K562 (cell line): Measurements from ENCODE around the gene ARPC4. TPM values are rescaled to one million over a fixed set of nuclear protein-coding genes. Genes with fewer than 3 reads are reported as not detected.

Experiments used
- ATAC-seq: fragments of 200-7000 bp; cut with Tn5 transposase; 3 replicates; pipeline ENCODE4 v1.9.1; 2020; ENCODE audit warnings: moderate library complexity
- BruUV-seq: library from RNA; stranded (reverse); fragments of 400-500 nt; replicated peaks from 2 replicates; lab custom pipeline; 2021; lab: Mats Ljungman, UMichigan
- CTCF ChIA-PET: fragments of 300-600 bp; formaldehyde crosslinking; extraction: SDS; loops from one replicate; lab custom pipeline; 2021; ENCODE audit warnings: low intra/inter-chr PET ratio; lab: Yijun Ruan, JAX
- POLR2A ChIA-PET: fragments of 300-600, 350-650 bp; sonication (Branson Sonifier 250); formaldehyde crosslinking; extraction: SDS; loops from one replicate; lab custom pipeline; 2021; ENCODE audit warnings: antibody characterized with exemption, inconsistent platforms; lab: Yijun Ruan, JAX
- DNase-seq, 4 experiments: peaks; one replicate each; pipeline versions ENCODE4 v3.0.0 to v3.0.0-alpha.2; 2011 to 2018; ENCODE audit warnings: low spot score in 3 of 4, mixed read lengths in 3 of 4; ENCODE audit errors: extremely low read depth in 1 of 4
- FAIRE-seq: peaks from 2 replicates; lab custom pipeline; 2011; peaks lifted over from hg19 to GRCh38; lab: Jason Lieb, UNC
- H2AFZ ChIP-seq: 2 replicates; pipeline ENCODE4 v1.6.0; 2011; ENCODE audit warnings: low read depth, low read length, control low read depth, inconsistent platforms
- H3K27ac ChIP-seq: fragments of 200-600 bp; 3 replicates; pipeline ENCODE4 v1.8.0; 2011; ENCODE audit warnings: low read depth, mild to moderate bottlenecking, control low read depth, inconsistent platforms, low read length, moderate library complexity, mixed read lengths; ENCODE audit errors: extremely low read depth
- H3K27me3 ChIP-seq, 2 experiments: fragments of 300-600 bp in 1 of 2; 2 replicates in 1 of 2; 3 replicates in 1 of 2; pipeline versions ENCODE4 v1.6.0 to v1.8.0; 2011; ENCODE audit warnings: inconsistent platforms in 2 of 2, low read length in 2 of 2, mild to moderate bottlenecking in 1 of 2, mixed read lengths in 1 of 2, moderate library complexity in 1 of 2; ENCODE audit not compliant: control insufficient read depth in 2 of 2, insufficient read depth in 2 of 2
- H3K36me3 ChIP-seq: fragments of 300-600 bp; 3 replicates; pipeline ENCODE4 v1.8.0; 2011; ENCODE audit warnings: mild to moderate bottlenecking, low read length, inconsistent platforms; ENCODE audit not compliant: control insufficient read depth, insufficient read depth
- H3K4me1 ChIP-seq, 2 experiments: fragments of 200-600 bp in 1 of 2; replicated peaks in 1 of 2; 2 replicates in 1 of 2; 3 replicates in 1 of 2; pipeline versions ENCODE4 v1.5.1 to v1.8.0; 2011; ENCODE audit warnings: inconsistent platforms in 2 of 2, low read length in 2 of 2, mild to moderate bottlenecking in 1 of 2, mixed read lengths in 1 of 2, moderate library complexity in 1 of 2; ENCODE audit not compliant: control insufficient read depth in 2 of 2, insufficient read depth in 2 of 2
- H3K4me2 ChIP-seq: 2 replicates; pipeline ENCODE4 v1.6.1; 2011; ENCODE audit warnings: low read length, control low read depth, inconsistent platforms, mixed read lengths; ENCODE audit not compliant: insufficient read depth
- H3K4me3 ChIP-seq: fragments of 200-600 bp; sonication (generic), shearing (Covaris generic); 2 replicates; pipeline ENCODE4 v1.5.1; 2016; ENCODE audit warnings: control low read depth, inconsistent platforms
- H3K79me2 ChIP-seq: fragments of 200-600 bp; 3 replicates; pipeline ENCODE4 v1.8.0; 2011; ENCODE audit warnings: low read length, inconsistent platforms; ENCODE audit not compliant: control insufficient read depth, insufficient read depth
- H3K9ac ChIP-seq, 2 experiments: 2 replicates each; pipeline versions ENCODE4 v1.6.0 to v1.6.1; 2011; ENCODE audit warnings: low read depth in 2 of 2, low read length in 2 of 2, control low read depth in 1 of 2, inconsistent platforms in 1 of 2, mild to moderate bottlenecking in 1 of 2, mixed read lengths in 1 of 2; ENCODE audit not compliant: insufficient read depth in 1 of 2
- H3K9me1 ChIP-seq: one replicate; pipeline ENCODE4 v1.6.0; 2011; ENCODE audit warnings: inconsistent platforms, mild to moderate bottlenecking, low read length, moderate library complexity; ENCODE audit not compliant: control insufficient read depth, insufficient read depth
- H3K9me3 ChIP-seq: replicated peaks from 2 replicates; pipeline ENCODE4 v1.5.1; 2011; ENCODE audit warnings: low read depth, low read length, inconsistent platforms; ENCODE audit not compliant: control insufficient read depth, insufficient read depth
- H4K20me1 ChIP-seq: replicated peaks from 2 replicates; pipeline ENCODE4 v1.6.1; 2011; ENCODE audit warnings: low read length, inconsistent platforms, mixed read lengths; ENCODE audit not compliant: control insufficient read depth, insufficient read depth
- BRD9 ChIP-seq: fragments of 450-650 bp; IDR thresholded peaks from 2 replicates; pipeline ENCODE4 v1.6.1; 2018; ENCODE audit warnings: low read depth; ENCODE audit not compliant: partially characterized antibody
- EGR1 ChIP-seq: fragments of 450-650 bp; conservative IDR thresholded peaks from 2 replicates; pipeline ENCODE4 v1.6.1; 2017; ENCODE audit warnings: mild to moderate bottlenecking
- HDAC2 ChIP-seq: fragments of 450-650 bp; IDR thresholded peaks from 2 replicates; pipeline ENCODE4 v1.6.1; 2016; ENCODE audit warnings: mild to moderate bottlenecking
- LCOR ChIP-seq: sonication (generic); formaldehyde crosslinking; IDR thresholded peaks from 2 replicates; pipeline ENCODE4 v1.8.0; 2022; ENCODE audit warnings: mild to moderate bottlenecking, missing genetic modification reagents
- MEF2A ChIP-seq: IDR thresholded peaks from 2 replicates; pipeline ENCODE4 v1.6.1; 2011; ENCODE audit warnings: low read depth, mild to moderate bottlenecking, low read length, moderate library complexity; ENCODE audit not compliant: control insufficient read depth
- NFE2 ChIP-seq: IDR thresholded peaks from 2 replicates; pipeline ENCODE4 v1.6.1; 2014; ENCODE audit warnings: antibody characterized with exemption, low read depth
- NFIX ChIP-seq: fragments of 250-450 bp; sonication (Bioruptor Pico); IDR thresholded peaks from 2 replicates; pipeline ENCODE4 v1.4.0; 2020; ENCODE audit warnings: low read depth, mild to moderate bottlenecking, moderate library complexity
- NR3C1 ChIP-seq: sonication (generic); formaldehyde crosslinking; IDR thresholded peaks from 2 replicates; pipeline ENCODE4 v1.8.1; 2022; ENCODE audit warnings: missing genetic modification reagents
- POLR2AphosphoS5 ChIP-seq: IDR thresholded peaks from 2 replicates; pipeline ENCODE4 v1.6.1; 2011; ENCODE audit warnings: mild to moderate bottlenecking, low read depth, low read length, moderate library complexity; ENCODE audit not compliant: control insufficient read depth, insufficient read depth
- ZNF197 ChIP-seq: fragments of 200-800 bp; sonication (Bioruptor generic); IDR thresholded peaks from 2 replicates; pipeline ENCODE4 v1.6.1; 2016; ENCODE audit warnings: low read depth, missing genetic modification characterization, missing compliant biosample characterization
- ZNF431 ChIP-seq: sonication (generic); formaldehyde crosslinking; IDR thresholded peaks from 2 replicates; pipeline ENCODE4 v1.8.0; 2022; ENCODE audit warnings: mild to moderate bottlenecking, missing genetic modification reagents
- WGBS: fragments of 100-300 bp; shearing (Covaris generic); methylation state at CpG from one replicate; pipeline ENCODE4 v1.1.6; 2016; ENCODE audit warnings: low coverage, mixed read lengths; ENCODE audit not compliant: insufficient coverage; ENCODE audit errors: missing lambda C conversion rate; 5-methylcytosine and 5-hydroxymethylcytosine counted together
- in situ Hi-C: fragments of 300-500 bp; cut with MboI; formaldehyde crosslinking; loops from 4 replicates; pipeline ENCODE4 v1.15.0; 2018; ENCODE audit warnings: inconsistent platforms, mixed read lengths
- intact Hi-C: fragments of 100-400 bp; cut with micrococcal nuclease; formaldehyde crosslinking; loops from 2 replicates; pipeline ENCODE4 v1.14.2; 2022
- polyA plus RNA-seq, 8 experiments: library from polyadenylated mRNA; depleted of rRNA in 4 of 8; stranded (reverse) in 5 of 8; unstranded in 3 of 8; fragments of >200 nt; fragmentation: Nextera tagmentation in 2 of 8; fragmentation: Illumina TruSeq in 1 of 8; extraction: Ambion mirVana in 2 of 8; extraction: Trizol in 1 of 8; gene quantifications; 2 replicates each; pipeline versions ENCODE4 v1.2.1 to v1.2.3, GENCODE V29; 2011 to 2014; ENCODE audit warnings: inconsistent platforms in 1 of 8, missing spikeins in 1 of 8
- total RNA-seq, 7 experiments: library from RNA; depleted of rRNA in 6 of 7; stranded (reverse); fragments of >200 nt in 6 of 7; fragmentation: Illumina TruSeq in 2 of 7; extraction: Trizol in 2 of 7; gene quantifications; 2 replicates each; pipeline versions ENCODE4 v1.2.1 to v1.2.3, GENCODE V29; 2011 to 2021; ENCODE audit warnings: low replicate concordance in 1 of 7
- TF ChIP-seq, protein P1 (sequence below): sonication (generic); formaldehyde crosslinking; IDR thresholded peaks from 2 replicates; pipeline ENCODE4 v1.8.1; 2023; ENCODE audit warnings: mild to moderate bottlenecking, missing genetic modification reagents, moderate library complexity

Gene ARPC4
- total and polyA plus RNA-seq, 9 of the 15 experiments (the other 6 are each of a cell fraction or from before 2014, with no cell fraction given), result 20.1 to 153 (median 119) TPM

DNA sequence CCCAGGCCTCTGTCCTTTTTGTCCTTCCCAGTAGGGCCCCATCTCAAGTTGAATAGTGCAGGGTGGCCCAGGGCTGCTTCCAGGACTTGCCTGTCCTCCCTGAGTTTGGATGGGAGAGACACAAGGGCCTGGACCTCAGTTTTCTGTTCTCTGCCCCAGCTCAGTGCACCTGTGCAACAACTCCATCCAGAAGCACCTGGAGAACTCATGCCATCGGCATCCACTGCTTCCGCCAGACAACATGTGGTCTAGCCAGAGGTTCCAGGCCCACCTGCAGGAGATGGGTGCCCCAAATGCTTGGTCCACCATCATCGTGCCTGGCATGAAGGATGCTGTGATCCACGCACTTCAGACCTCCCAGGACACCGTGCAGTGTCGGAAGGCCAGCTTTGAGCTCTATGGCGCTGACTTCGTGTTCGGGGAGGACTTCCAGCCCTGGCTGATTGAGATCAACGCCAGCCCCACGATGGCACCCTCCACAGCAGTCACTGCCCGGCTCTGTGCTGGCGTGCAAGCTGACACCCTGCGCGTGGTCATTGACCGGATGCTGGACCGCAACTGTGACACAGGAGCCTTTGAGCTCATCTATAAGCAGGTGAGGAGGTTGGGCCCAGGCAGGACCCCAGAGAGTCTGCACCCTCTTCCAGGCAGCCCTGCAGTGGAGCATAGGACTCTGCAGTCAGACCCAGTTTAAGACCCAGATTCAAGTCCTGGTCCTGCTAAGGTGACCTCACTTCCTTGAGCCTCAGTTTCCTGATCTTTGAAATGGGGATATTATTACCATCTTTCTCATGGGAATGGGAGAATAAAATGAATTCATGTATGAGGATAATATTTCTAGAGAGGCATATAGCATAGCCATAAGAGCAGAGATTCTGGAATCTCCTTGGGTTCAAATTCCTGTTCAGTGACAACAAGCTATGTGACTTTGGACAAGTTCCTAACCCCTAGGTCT lies 36.2 kb downstream of the ARPC4 start:
- H3K27me3 ChIP-seq, result no peaks in the 10 kb centered on the region
- H3K27ac ChIP-seq, result no peak overlapping the region
- no peak overlapping the region for H3K4me3 ChIP-seq
- H3K79me2 ChIP-seq, result no peaks in the 10 kb centered on the region
- H3K9me3 ChIP-seq, result no peaks in the 10 kb centered on the region
- H4K20me1 ChIP-seq, result no peaks in the 10 kb centered on the region; the same call in 1 of the 2 replicates
- 94% methylated on average over 17 of the region's 17 CpGs for WGBS
- H3K4me1 ChIP-seq, result peaks cover 0 to 11% of the 10 kb centered on the region in 2 experiments; a peak in 2 of 5 replicates
- CTCF ChIA-PET, result no interaction called here
- no peak for FAIRE-seq
- no peak overlapping the region for H2AFZ ChIP-seq
- in situ Hi-C loops, result loop anchor here (25.0 kb wide), 1 partner anchor 908 kb away; no protein-coding TSS in a partner anchor
- POLR2A ChIA-PET, result interaction anchor here (0.6 to 3.2 kb wide), 3 partner anchors 12 to 15 kb away, joined by 4 to 18 read pairs (median 4); partner anchors contain the start of gene RPUSD3
- BruUV-seq, result no TSS peak
- intact Hi-C loops, result no loop called here
- H3K9me1 ChIP-seq, result peaks cover 4% of the 10 kb centered on the region
- H3K9ac ChIP-seq, result peak overlapping the region in 1 of 2 experiments; percentile 0; a peak in 1 of 4 replicates
- no peak for ATAC-seq
- no peak overlapping the region for H3K4me2 ChIP-seq
- peaks cover 72% of the 10 kb centered on the region for H3K36me3 ChIP-seq
- no peak for DNase-seq
- TF ChIP-seq BRD9, result no peak
- no peak for TF ChIP-seq MEF2A
- no peak for TF ChIP-seq ZNF197 (CRISPR knock-in tag)
- TF ChIP-seq NR3C1 (CRISPR knock-in tag), result no peak
- TF ChIP-seq, protein P1, sequence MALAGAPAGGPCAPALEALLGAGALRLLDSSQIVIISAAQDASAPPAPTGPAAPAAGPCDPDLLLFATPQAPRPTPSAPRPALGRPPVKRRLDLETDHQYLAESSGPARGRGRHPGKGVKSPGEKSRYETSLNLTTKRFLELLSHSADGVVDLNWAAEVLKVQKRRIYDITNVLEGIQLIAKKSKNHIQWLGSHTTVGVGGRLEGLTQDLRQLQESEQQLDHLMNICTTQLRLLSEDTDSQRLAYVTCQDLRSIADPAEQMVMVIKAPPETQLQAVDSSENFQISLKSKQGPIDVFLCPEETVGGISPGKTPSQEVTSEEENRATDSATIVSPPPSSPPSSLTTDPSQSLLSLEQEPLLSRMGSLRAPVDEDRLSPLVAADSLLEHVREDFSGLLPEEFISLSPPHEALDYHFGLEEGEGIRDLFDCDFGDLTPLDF, result no peak
- TF ChIP-seq EGR1, result no peak
- peak; percentile 5; the same call in 1 of the 2 replicates for TF ChIP-seq POLR2AphosphoS5
- peak; percentile 44; the same call in 1 of the 2 replicates for TF ChIP-seq HDAC2
- no peak for TF ChIP-seq LCOR (CRISPR knock-in tag)
- TF ChIP-seq NFE2, result no peak
- no peak for TF ChIP-seq NFIX
- TF ChIP-seq ZNF431 (CRISPR knock-in tag), result no peak
